GM12872 (cell line): Measurements from ENCODE around the gene KANK4.

Experiments used
- CTCF ChIP-seq: IDR thresholded peaks from 3 replicates; pipeline ENCODE4 v1.5.1; 2011; ENCODE audit warnings: low read depth, mild to moderate bottlenecking, low read length, moderate library complexity; ENCODE audit not compliant: insufficient read depth

Gene KANK4

GRCh38 chr1:62237361-62237760, 81.9 kb downstream of the KANK4 start:
- no peak for TF ChIP-seq CTCF

GRCh38 chr1:62235576-62235975, 83.7 kb downstream of the KANK4 start:
- no peak for TF ChIP-seq CTCF

GRCh38 chr1:62234688-62235087, 84.5 kb downstream of the KANK4 start:
- no peak for TF ChIP-seq CTCF

GRCh38 chr1:62233926-62234450, 85.2 kb downstream of the KANK4 start:
- TF ChIP-seq CTCF: no peak

GRCh38 chr1:62232871-62233278, 86.4 kb downstream of the KANK4 start:
- TF ChIP-seq CTCF: no peak

GRCh38 chr1:62230718-62231117, 88.5 kb downstream of the KANK4 start:
- TF ChIP-seq CTCF: no peak

GRCh38 chr1:62229932-62230331, 89.3 kb downstream of the KANK4 start:
- TF ChIP-seq CTCF: no peak

GRCh38 chr1:62229468-62229867, 89.8 kb downstream of the KANK4 start:
- TF ChIP-seq CTCF: no peak
